Parathyroid adenoma (tissue), 2 donors: ENCODE measurements around the gene ZNF524.

Source experiments
- H2AFZ ChIP-seq: fragments of 300-600 bp; sonication (generic); one replicate; pipeline ENCODE4 v1.7.0; 2017; ENCODE audit warnings: antibody characterized with exemption, mild to moderate bottlenecking
- H3K27ac ChIP-seq: fragments of 300-600 bp; sonication (generic); one replicate; pipeline ENCODE4 v1.7.0; 2017
- H3K27me3 ChIP-seq: fragments of 300-600 bp; sonication (generic); one replicate; pipeline ENCODE4 v1.7.0; 2017; ENCODE audit warnings: low read length; ENCODE audit not compliant: control insufficient read depth, insufficient read depth
- H3K36me3 ChIP-seq: fragments of 300-600 bp; sonication (generic); one replicate; pipeline ENCODE4 v1.7.0; 2017; ENCODE audit warnings: low read length; ENCODE audit not compliant: control insufficient read depth, insufficient read depth
- H3K4me1 ChIP-seq: fragments of 300-600 bp; sonication (generic); one replicate; pipeline ENCODE4 v1.7.0; 2017; ENCODE audit warnings: control low read depth
- H3K4me2 ChIP-seq: fragments of 300-600 bp; sonication (generic); one replicate; pipeline ENCODE4 v1.7.0; 2017; ENCODE audit warnings: low read length
- H3K4me3 ChIP-seq: fragments of 300-600 bp; sonication (generic); one replicate; pipeline ENCODE4 v1.7.0; 2017; ENCODE audit warnings: low read depth, low read length
- H3K79me2 ChIP-seq: fragments of 300-600 bp; sonication (generic); one replicate; pipeline ENCODE4 v1.7.0; 2017; ENCODE audit warnings: control low read depth
- H3K9ac ChIP-seq: fragments of 300-600 bp; sonication (generic); one replicate; pipeline ENCODE4 v1.7.0; 2017; ENCODE audit warnings: mild to moderate bottlenecking
- H3K9me3 ChIP-seq: fragments of 300-600 bp; sonication (generic); one replicate; pipeline ENCODE4 v1.7.0; 2017; ENCODE audit warnings: low read length; ENCODE audit not compliant: control insufficient read depth
- CTCF ChIP-seq: fragments of 300-600 bp; sonication (generic); IDR thresholded peaks from one replicate; pipeline ENCODE4 v1.7.0; 2017; ENCODE audit warnings: antibody characterized with exemption, mild to moderate bottlenecking
- donor health status: primary hyperparathyroidism.

ZNF524 gene

GRCh38 chr19:55621673-55622231 lies 21.7 kb downstream of the ZNF524 start:
- Histone ChIP-seq H3K4me2 (no peak overlapping the region), H3K27ac (no peak overlapping the region), H3K9ac (no peak overlapping the region), H3K36me3 (no peaks in the 10 kb centered on the region), H3K9me3 (no peaks in the 10 kb centered on the region), H3K4me3 (no peak overlapping the region), H3K79me2 (no peaks in the 10 kb centered on the region), H3K4me1 (no peaks in the 10 kb centered on the region), H3K27me3 (no peaks in the 10 kb centered on the region), H2AFZ (no peak overlapping the region)
- TF ChIP-seq CTCF: no peak

- H3K4me3 ChIP-seq: no peak overlapping the region
- no peaks in the 10 kb centered on the region for H3K79me2 ChIP-seq
- no peaks in the 10 kb centered on the region for H3K27me3 ChIP-seq
- H3K36me3 ChIP-seq: no peaks in the 10 kb centered on the region
- no peaks in the 10 kb centered on the region for H3K4me1 ChIP-seq
- no peak overlapping the region for H2AFZ ChIP-seq
- H3K27ac ChIP-seq: no peak overlapping the region
- no peaks in the 10 kb centered on the region for H3K9me3 ChIP-seq
- TF ChIP-seq CTCF: no peak
- H3K9ac ChIP-seq: no peak overlapping the region
- no peak overlapping the region for H3K4me2 ChIP-seq
Measured at GRCh38 chr19:55622242-55622969, 22.3 kb downstream of the ZNF524 start.

GRCh38 chr19:55623130-55623529 lies 23.0 kb downstream of the ZNF524 start:
- Histone ChIP-seq H3K27ac (no peak overlapping the region), H3K9me3 (no peaks in the 10 kb centered on the region), H2AFZ (no peak overlapping the region), H3K4me3 (no peak overlapping the region), H3K9ac (no peak overlapping the region), H3K4me2 (no peak overlapping the region), H3K79me2 (no peaks in the 10 kb centered on the region), H3K36me3 (no peaks in the 10 kb centered on the region), H3K4me1 (no peaks in the 10 kb centered on the region), H3K27me3 (no peaks in the 10 kb centered on the region)
- TF ChIP-seq CTCF: no peak

GRCh38 chr19:55623561-55623960 lies 23.5 kb downstream of the ZNF524 start:
- no peak overlapping the region for H3K9ac ChIP-seq
- peak overlapping the region; percentile 41 for H2AFZ ChIP-seq
- no peaks in the 10 kb centered on the region for H3K79me2 ChIP-seq
- peak overlapping the region; percentile 24 for H3K4me2 ChIP-seq
- peak overlapping the region; percentile 95 for H3K27ac ChIP-seq
- no peaks in the 10 kb centered on the region for H3K9me3 ChIP-seq
- no peaks in the 10 kb centered on the region for H3K4me1 ChIP-seq
- no peak for TF ChIP-seq CTCF
- H3K36me3 ChIP-seq: no peaks in the 10 kb centered on the region
- H3K27me3 ChIP-seq: no peaks in the 10 kb centered on the region
- peak overlapping the region; percentile 27 for H3K4me3 ChIP-seq
